ENCODE data around the gene DYNC2LI1.

Gene DYNC2LI1

DNA sequence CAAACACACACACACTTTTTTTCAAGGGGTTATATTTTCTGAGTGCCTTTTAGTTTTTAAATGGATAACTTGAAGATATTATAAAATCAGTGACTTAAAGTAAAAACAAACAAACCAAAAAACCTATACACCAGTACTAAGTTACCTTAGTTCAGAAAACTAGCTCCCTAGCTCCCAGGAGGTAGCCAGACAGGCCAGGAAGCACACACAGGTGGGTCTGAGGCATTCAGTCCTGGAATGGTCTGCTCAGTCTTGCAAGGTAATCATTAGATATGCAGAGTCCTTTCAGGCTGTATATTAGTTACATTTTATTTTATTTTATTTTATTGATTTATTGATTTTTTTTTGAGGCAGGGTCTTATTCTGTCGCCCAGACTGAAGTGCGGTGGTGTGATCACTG, 10.7 kb upstream of the DYNC2LI1 start:
- DNase-seq (ENCODE audit: low spot score): no peak

DNA sequence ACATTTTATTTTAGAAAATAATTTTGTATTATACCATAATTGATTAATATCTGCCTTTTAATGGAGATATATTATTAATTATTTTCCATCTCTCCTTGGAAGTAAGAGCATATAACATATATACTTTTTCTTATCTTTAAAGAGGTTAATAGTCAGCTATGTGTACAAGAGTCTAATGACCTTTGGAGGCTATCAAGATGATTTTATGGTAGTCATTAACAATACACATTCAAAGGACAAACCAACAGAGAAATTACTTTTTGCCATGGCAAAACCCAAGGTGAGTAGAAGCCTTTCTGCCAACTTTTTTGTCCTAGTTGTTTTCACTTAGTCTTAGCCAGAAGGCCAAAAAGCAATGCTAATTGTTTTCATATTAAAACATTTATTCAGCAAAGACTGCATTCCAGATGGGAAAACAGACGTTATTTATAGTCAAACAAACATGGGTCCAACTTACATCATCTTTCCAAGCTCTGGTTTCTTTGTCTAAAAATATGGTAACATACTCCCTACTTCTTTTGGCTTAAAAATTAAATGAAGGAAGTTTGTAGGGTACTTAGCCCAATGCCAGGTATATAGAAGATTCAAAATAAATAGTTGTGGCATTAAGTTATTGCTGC, 9.6 kb upstream of the DYNC2LI1 start:
- DNase-seq (ENCODE audit: low spot score): no peak

DNA sequence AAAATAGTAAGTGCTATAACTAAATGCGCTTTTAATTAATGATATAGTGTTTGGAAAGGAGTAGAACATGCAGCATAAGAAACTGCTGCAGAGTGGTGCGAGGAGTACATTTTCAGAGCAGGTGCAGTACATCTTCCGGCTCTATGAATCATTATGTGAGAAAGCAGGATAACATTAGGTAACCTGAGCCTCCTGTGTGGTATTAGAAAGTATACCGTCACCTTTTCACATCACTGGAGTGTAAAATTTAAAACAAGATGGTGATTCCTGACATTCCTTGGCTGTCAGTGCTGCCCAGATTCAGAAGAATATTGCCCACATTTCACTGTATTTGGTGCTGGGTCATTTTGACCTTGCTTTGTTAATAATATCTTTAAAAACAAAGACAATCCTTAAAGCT, 7.8 kb upstream of the DYNC2LI1 start:
- no peak for DNase-seq (ENCODE audit: low spot score)

DNA sequence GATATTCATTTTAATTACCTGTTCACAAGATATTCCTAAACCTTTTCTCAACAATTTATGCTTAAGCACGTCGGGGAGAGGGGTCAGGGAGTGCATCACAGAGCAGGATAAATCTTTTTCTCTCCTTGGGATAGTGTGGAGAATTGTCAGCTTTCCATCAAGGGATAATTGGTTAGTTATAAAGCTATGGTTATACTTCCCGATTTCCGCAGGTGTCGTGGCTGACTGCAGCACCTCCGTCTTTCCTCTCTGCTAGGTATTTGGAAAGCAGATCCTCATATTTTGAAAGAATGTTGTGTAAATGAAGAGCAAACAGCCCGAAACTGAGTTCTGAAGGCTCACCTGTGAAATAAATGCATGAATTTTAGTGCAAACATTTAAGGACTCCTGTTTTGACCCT, 778 bp downstream of the DYNC2LI1 start:
- DNase-seq (ENCODE audit: low spot score): no peak

DNA sequence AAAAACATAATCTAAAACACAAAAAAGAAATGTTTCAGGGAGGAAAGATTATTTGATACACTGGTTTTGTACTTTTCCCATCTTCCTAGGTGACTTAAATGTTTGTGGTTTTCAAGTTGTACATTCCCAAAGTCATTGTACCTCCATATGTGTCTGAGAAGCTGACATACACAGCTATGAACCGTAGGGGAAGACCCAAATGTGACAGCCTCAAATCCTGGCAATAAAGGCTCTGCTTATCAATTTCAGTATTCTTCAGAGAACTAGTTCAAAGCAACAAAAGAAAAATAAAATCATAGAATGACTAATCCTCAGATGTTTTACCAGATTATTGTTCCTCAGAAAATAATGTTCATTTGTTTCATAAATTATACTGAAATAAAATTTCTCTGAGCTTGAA, 2.5 kb downstream of the DYNC2LI1 start:
- DNase-seq (ENCODE audit: low spot score): no peak

DNA sequence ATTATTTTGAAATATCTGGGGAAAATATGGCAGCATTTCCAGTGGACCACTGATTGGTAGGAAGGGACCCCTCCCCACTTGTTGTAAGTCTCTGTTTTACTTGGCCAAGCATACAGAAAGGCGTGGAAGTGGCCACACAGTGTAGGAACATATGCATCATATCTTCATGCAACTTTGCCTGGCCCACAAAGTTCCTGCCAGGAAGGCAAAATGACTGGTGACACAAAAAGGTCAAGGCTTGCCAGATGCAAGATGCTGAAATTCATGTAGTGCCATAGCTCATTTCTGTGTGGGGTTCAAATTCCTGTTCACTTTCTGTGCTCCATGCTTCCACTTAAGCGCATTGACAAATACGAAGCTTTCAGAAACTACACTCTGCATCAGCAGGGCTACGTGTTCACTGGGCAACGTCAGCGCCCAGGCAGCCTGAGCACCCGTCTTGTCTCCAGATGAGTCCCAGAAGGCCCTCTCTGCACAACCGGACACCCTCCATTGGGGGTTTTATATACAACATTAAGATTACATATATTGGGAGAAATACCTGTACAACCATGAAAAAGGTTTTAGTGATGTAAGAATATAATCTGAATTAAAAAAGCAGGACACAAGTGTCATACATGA, 3.6 kb downstream of the DYNC2LI1 start:
- DNase-seq (ENCODE audit: low spot score): no peak

DNA sequence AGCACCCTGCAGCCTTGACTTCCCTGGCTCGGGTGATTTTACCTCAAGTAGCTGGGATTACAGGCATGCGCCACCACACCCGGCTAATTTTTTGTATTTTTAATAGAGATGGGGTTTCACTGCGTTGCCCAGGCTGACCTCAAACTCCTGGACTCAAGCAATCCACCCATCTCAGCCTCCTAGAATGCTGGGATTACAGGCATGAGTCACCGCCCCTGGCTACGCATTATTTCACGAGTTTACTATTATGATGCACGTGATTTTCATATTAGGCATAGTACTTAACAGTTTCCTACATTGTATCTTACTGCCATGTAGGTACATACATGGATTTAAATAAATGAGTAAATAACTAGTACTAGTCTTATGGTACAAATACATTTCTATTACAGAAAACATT, 4.4 kb downstream of the DYNC2LI1 start:
- DNase-seq (ENCODE audit: low spot score): no peak

DNA sequence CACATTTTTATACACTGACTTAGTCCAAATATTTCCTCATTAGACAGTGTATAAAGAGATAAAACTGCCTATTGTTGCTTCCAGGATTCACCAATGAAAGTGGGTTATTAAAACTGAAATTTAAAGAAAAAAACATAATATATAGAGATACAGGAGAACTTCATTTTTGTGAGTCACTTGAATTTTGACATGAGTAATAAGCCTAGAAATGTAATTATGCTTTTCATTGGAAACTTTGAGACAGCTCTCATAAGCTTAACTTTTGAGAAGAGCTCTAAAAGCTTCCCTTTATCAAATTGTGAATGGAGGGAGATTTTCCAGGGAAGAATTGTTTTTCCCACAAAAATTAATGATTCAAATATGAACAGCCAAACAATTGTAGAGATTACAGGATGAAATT, 14.1 kb downstream of the DYNC2LI1 start:
- no peak for DNase-seq (ENCODE audit: low spot score)

DNA sequence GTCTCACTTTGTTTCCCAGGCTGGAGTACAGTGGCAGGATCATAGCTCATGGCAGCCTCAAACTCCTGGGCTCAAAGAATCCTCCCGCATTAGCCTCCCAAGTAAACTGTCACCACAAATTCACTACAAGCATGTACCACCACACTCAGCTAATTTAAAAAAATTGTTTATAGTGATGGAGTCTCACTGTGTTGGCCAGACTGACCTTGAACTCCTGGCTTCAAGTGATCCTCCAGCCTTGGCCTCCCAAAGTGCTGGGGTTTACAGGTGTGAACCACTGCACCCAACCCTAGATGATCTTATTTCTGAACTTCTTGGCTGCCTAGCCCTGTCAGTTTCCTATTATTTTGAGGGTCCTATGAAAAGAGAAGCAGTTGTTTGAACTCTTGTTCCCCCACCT, 14.8 kb downstream of the DYNC2LI1 start:
- DNase-seq (ENCODE audit: low spot score): no peak

DNA sequence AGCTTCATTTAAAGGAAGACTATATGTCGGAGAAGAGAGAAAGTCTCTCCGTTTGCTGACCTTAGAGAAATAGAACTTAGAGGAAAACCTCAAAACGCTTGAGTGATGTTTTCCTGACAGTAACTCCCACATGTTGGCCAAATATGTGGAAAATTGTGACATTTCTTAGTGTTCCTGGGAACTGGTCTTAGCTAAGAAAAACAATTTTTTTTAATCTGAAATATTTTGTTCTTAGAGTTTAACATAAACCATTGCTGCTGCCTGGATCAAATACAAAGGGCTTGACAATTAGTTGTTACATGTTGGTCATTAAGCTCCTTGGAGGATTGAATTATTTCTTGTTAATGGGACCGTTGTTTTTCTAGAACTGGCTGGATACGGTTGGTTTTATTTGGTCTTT, 16.3 kb downstream of the DYNC2LI1 start:
- DNase-seq (ENCODE audit: low spot score): no peak

DNA sequence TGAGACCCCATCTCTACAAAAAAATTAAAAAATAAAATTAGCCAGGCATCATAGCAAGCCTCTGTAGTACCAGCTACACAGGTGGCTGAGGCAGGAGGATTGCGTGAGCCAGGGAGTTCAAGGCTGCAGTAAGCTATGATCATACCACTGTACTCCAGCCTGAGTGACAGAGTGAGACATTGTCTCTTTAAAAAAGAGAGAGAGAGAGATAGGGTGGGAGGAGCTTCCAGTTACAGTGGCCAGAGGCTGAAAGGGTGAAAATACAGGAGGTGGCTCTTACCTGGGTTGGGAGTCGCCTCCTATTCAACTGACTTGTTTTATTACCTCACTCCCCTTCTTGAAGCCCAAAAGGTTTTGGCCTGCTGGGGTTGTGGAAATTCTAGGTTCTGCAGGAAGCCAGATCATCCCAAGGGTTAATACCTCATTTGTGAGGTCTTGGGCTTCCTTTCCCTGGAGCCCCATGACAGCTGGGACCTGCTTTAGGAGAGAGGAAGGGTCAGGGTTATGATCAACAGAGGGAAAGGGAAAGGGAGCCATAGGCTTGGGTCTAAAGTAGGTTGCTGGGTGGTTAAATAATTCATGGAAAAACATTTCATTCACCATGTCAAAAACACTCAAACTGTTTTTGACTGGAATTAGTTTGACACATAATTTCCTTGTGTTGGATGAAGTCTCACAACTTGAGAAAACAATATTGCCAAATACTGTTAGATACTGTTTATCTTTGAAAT, 17.4 kb downstream of the DYNC2LI1 start:
- no peak for DNase-seq (ENCODE audit: low spot score)

DNA sequence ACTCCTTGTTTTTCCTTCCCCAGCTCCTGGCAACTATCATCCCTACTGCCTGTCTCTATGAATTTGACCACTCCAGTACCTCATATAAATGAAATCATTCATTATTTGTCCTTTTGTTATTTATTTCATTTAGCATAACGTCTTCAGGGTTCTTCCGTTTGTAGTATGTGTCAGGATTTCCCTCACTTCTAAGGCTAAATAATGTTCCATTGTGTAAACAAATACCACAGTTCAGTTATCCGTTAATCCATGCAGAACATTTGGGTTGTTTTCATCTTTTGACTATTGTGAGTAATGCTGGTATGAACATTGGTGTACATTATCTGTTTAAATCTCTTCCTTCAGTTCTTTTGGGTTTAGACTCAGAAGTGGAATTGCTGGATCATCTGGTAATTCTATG, 18.8 kb downstream of the DYNC2LI1 start:
- DNase-seq (ENCODE audit: low spot score): no peak

DNA sequence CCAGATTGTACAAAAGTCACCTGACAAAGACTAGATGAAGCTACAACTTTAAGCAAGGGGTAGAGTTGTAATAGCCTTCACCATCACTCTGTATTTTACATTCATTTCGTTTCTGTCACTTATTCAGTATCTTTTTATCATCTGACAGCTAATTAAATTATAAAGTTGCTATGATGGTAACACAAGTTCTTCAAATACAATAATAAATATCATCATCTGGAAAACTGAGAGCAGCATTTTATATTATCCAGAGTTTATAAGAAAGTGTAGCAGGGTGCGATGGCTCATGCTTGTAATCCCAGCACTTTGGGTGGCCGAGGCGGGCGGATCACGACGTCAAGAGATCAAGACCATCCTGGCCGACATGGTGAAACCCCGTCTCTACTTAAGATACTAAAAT, 21.1 kb downstream of the DYNC2LI1 start:
- DNase-seq (ENCODE audit: low spot score): no peak

DNA sequence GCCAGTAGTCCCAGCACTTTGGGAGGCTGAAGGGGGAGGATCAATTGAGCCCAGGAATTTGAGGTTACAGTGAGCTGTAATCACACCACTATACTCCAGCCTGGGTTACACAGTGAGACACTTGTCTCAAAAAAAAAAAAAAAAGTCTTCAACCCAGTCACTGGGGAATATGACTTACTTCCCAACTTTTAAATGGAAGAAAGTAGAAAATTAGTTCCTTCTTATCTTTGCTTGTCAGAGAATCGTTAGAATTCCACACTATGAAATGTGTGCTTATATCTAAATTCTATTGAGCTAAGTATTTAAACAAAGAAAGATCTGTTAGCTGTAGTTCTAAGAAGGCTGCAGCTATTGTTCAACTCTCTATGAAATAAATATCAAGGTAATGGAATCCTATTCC, 22.4 kb downstream of the DYNC2LI1 start:
- DNase-seq (ENCODE audit: low spot score): no peak

DNA sequence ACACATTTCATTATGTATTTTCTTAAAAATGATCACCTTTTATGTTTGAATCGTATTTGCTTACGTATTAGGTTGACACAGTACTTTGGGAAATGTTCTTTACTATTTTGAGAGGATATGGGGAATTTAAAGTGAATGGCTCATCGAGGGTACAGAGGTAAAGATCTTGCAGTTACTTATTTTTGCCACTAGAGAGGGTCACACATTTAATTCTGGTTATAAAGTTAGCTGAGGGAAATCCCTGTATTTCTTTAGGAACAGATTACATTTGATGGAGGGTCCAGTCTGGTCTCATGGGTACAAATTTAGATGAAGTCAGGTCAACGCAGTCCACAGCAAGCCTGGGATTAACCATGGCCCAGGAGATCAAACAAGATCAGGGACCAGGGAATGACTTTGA, 24.5 kb downstream of the DYNC2LI1 start:
- DNase-seq (ENCODE audit: low spot score): no peak

DNA sequence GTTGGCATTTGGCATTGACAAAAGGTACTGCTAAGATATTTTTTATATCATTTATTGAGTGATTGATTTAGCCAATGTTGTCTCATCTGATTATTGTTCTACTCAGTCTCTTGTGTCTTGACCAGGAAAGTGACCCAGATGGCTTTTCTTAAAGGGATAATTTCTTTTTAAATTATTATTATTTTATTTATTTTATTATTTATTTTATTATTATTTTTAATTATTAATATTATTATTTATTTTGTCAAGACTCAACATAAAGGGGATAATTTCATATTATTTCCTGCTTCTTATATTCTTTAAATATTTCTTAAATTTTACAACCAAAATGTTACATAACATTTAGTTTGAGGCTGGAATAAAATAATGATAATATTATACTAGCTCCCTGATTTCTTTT, 27.1 kb downstream of the DYNC2LI1 start:
- no peak for DNase-seq (ENCODE audit: low spot score)

DNA sequence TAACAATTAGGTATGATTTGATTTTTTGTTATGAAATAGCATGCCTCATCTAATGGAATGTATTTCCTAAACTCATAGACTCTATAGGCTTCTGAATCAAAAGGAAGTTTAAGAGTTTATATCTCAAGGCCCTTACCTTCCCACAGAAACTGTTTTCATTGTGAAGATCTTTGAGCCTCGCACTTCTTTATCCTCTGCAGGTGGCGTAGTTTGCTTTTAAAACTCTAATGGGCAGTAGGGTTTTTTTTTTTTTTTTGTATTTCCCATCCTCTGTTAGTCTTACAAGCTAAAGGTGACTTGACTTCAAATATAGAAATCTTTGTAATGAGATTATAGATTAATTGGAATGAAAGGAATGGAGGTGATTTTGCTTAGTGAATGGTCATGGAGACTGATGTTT, 28.3 kb downstream of the DYNC2LI1 start:
- DNase-seq (ENCODE audit: low spot score): no peak

DNA sequence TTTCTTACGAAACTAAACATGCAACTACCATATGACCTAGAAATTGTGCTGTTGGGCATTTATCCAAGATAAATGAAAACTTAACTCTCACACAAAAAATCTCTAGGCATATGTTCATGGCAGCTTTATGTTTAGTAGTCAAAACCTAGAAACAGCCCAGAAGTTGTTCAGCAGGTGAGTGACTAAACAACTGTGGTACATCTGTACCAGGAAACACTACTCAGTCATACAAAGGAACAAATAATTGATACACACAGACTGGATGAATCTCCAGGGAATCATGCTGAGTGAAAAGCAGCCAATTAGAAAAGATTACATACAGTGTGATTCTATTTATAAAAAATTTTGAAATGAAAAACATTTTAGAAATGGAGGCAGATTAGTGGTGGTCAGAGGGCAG, 29.3 kb downstream of the DYNC2LI1 start:
- no peak for DNase-seq (ENCODE audit: low spot score)

DNA sequence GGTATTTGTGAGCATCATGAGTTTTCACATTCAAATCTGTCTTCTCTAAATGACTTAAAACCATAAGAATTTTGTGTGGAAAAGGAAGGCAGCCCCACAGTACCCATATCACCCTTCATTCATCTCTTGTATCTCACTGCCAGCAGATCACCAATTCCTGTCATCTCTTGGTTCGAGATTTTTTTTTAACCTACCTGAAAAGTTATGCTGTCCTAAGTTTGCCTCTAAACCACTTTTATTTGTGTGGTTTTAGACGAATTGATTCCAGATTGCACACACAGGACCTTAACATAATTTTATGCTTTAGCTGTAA, 32.8 kb downstream of the DYNC2LI1 start:
- no peak for DNase-seq (ENCODE audit: low spot score)

DNA sequence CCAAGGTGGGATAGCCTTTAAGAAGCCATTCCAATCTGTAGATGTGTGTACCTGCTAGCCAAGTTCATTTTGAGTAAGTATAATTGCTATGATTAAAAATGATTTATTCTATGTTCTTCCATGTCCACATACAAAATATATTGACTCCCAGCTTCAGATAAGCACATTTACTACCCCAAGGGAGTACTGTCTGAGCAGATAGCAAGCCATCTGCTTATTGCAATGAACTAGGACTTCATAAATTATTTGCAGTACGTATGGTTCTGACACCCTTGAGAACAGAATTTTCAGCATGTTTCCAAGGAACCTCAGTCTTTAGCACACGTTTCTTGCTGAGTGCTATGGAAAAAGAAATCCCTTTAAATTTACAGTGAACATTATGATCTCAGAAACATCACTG, 36.6 kb downstream of the DYNC2LI1 start:
- no peak for DNase-seq (ENCODE audit: low spot score)

DNA sequence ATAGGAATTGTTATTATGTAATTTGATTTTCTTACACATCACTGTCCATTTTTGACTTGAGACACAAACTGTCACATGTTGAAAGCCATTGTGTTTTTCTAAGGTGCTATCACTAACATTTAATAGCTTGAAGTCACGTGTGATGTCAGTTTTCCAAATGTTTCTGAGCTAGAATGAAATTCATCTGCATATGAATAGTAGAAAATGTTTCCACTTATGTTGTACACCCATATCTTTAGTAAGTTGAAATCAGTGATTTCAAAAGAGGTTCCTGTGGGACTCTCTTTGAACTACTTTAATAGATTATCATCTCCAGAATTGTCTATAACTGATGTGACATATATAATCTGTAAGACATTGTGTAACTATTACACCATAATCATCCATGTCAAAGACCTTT, 37.0 kb downstream of the DYNC2LI1 start:
- no peak for DNase-seq (ENCODE audit: low spot score)

DNA sequence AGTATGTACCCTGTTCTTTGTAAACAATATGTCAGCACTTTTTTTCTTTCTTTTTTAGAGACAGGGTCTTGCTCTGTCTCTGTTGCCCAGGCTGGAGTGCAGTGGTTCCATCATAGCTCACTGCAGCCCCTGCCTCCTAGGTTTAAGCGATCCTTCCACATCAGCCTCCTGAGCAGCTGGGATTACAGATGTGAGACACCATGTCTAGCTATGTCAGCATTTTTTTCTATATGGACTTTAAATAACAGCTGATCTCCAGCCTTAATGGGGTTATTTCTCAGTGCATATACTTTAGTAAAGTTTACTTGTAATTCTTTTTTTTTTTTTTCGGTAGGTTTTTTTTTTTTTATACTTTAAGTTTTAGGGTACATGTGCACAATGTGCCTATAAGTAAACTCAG, 38.2 kb downstream of the DYNC2LI1 start:
- DNase-seq (ENCODE audit: low spot score): no peak

DNA sequence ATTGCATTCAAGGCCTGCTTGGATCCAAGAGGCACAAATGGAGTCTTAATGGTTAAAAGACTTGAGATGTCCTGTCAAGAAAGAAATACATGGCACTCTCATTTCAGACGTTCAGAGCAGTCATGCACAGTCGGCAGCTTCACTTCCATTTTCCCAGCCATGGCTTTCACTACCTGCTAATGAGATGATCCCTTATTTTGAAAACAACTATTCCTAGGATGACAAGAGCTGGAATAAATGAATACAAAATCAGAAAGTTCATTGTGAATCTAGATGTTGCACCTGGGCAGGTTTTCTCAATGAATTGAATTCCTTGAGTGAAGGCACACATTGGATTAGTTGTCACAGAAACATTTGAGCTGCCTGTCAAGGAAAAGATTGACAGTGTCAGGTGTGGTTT, 39.1 kb downstream of the DYNC2LI1 start:
- no peak for DNase-seq (ENCODE audit: low spot score)

DNA sequence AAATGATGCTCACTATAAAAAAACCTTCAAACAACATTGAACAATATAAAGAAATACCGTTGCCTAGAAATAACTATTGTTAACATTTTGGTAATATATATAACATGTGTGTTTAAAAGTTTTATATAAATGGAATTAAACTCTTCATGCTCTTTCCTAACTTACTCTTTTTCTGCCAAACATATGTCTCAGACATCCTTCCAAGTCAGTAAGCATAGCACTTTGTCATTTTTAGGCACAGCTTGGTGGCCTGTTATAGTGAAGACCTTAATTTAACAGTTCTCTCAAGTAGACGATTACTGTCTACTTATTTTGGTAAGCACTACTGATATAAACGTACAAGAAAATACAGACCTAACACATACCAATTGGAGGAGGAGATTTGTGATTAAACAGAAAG, 40.9 kb downstream of the DYNC2LI1 start:
- no peak for DNase-seq (ENCODE audit: low spot score)

Data from kidney capillary endothelial cell (primary cell).